Spleen (tissue), 11 donors: Measurements from ENCODE around the gene CCDC126. TPM values are rescaled to one million over a fixed set of nuclear protein-coding genes. Genes with fewer than 3 reads are reported as not detected.

ENCODE experiments used
- DNase-seq: peaks from one replicate; pipeline ENCODE4 v3.0.0-alpha.2; 2020
- H3K27ac ChIP-seq, 8 donors: fragments of 200-600 bp; sonication (generic) in 7 of 8; 1 replicate in 4 of 8; 2 replicates in 4 of 8; pipeline versions ENCODE4 v1.5.0 to v1.8.0; 2016 to 2021; ENCODE audit warnings: inconsistent platforms in 4 of 8, mild to moderate bottlenecking in 4 of 8, moderate library complexity in 1 of 8
- H3K27me3 ChIP-seq, 7 donors: fragments of 200-600 bp; sonication (generic) in 6 of 7; replicated peaks in 1 of 7; 1 replicate in 4 of 7; 2 replicates in 3 of 7; pipeline versions ENCODE4 v1.5.0 to v1.8.0; 2016 to 2021; ENCODE audit warnings: inconsistent platforms in 3 of 7, mild to moderate bottlenecking in 1 of 7
- H3K36me3 ChIP-seq, 6 donors: fragments of 200-600 bp; sonication (generic) in 5 of 6; 1 replicate in 4 of 6; 2 replicates in 2 of 6; pipeline versions ENCODE4 v1.5.0 to v1.8.0; 2016 to 2021; ENCODE audit warnings: inconsistent platforms in 2 of 6
- H3K4me1 ChIP-seq, 6 donors: fragments of 200-600 bp; sonication (generic) in 5 of 6; 1 replicate in 3 of 6; 2 replicates in 3 of 6; pipeline versions ENCODE4 v1.5.0 to v1.8.0; 2016 to 2021; ENCODE audit warnings: inconsistent platforms in 3 of 6
- H3K4me3 ChIP-seq, 8 donors: fragments of 200-600 bp; sonication (generic) in 7 of 8; 1 replicate in 4 of 8; 2 replicates in 4 of 8; pipeline versions ENCODE4 v1.5.0 to v1.8.0; 2016 to 2021; ENCODE audit warnings: inconsistent platforms in 4 of 8, mild to moderate bottlenecking in 4 of 8, moderate library complexity in 2 of 8
- H3K9me3 ChIP-seq, 8 donors: fragments of 200-600 bp; sonication (generic) in 7 of 8; 1 replicate in 4 of 8; 2 replicates in 4 of 8; pipeline versions ENCODE4 v1.5.0 to v1.8.0; 2016 to 2021; ENCODE audit warnings: inconsistent platforms in 4 of 8
- CTCF ChIP-seq, 11 experiments: fragments of 200-600 bp in 7 of 11; fragments of 450-650 bp in 4 of 11; sonication (generic) in 4 of 11; IDR thresholded peaks in 8 of 11; conservative IDR thresholded peaks in 3 of 11; 1 replicate in 7 of 11; 2 replicates in 4 of 11; pipeline versions ENCODE4 v1.4.0 to v1.8.0; 2016 to 2021; ENCODE audit warnings: antibody characterized with exemption in 11 of 11, inconsistent platforms in 4 of 11, mild to moderate bottlenecking in 1 of 11
- POLR2A ChIP-seq, 3 donors: fragments of 450-650 bp; IDR thresholded peaks; one replicate each; pipeline ENCODE4 v1.5.1; 2017; ENCODE audit warnings: antibody characterized with exemption in 3 of 3, mild to moderate bottlenecking in 1 of 3
- POLR2AphosphoS5 ChIP-seq, 3 donors: sonication (generic); formaldehyde crosslinking; IDR thresholded peaks; one replicate each; pipeline ENCODE4 v1.5.1; 2017; ENCODE audit warnings: antibody characterized with exemption in 3 of 3
- WGBS, 5 donors: extraction: QIAGEN DNeasy Blood & Tissue Kit in 3 of 5; methylation state at CpG; one replicate each; pipeline versions ENCODE4 v1.1.5 to v1.1.7; 2013 to 2018; 5-methylcytosine and 5-hydroxymethylcytosine counted together
- intact Hi-C: fragments of 100-400 bp; cut with DNase I; formaldehyde crosslinking; loops from one replicate; pipeline ENCODE4 v1.15.0; 2023; ENCODE audit warnings: low total_unique reads
- polyA plus RNA-seq, 3 donors: library from polyadenylated mRNA; stranded (reverse); fragments of 200-250 nt; gene quantifications; one replicate each; pipeline ENCODE4 v1.2.1, GENCODE V29; 2013
- total RNA-seq, 7 donors: library from RNA; depleted of rRNA in 3 of 7; stranded (reverse); fragments of >200 nt in 3 of 7; fragmentation: NEBNext Ultra II Directional in 4 of 7; extraction: Animal tissue kit (Norgen Biotek cat#: 25700) in 4 of 7; gene quantifications; one replicate each; pipeline versions ENCODE4 v1.1.0 to v1.2.1, GENCODE V29; 2016 to 2021
- donor health status: healthy with polysubstance abuse.
- donor health status: DM: no; HTN: no; CAD: no; lungs with moderate emphysema.
- donor health status: DM: no; HTN: no; CAD: no.
- donor health status: Bipolar disorder and iron deficiency.
- donor health status: healthy.
- donor health status: DM: no; HTN: no; CAD: no.
- donor health status: DM: yes; HTN: yes; CAD: no.

CCDC126 gene
- total and polyA plus RNA-seq, 10 donors: 3.2 to 25.6 (median 12.1) TPM

- intact Hi-C loops: no loop called here
- Histone ChIP-seq H3K36me3 (peaks cover 0 to 6% (median 0%) of the 10 kb centered on the region in 6 donors), H3K4me3 (no peak overlapping the region), H3K9me3 (no peaks in the 10 kb centered on the region), H3K27me3 (no peaks in the 10 kb centered on the region), H3K4me1 (no peaks in the 10 kb centered on the region), H3K27ac (no peak overlapping the region)
- 94 to 97% (median 96%) methylated on average over 1 of the region's 1 CpG for WGBS, 5 donors
- TF ChIP-seq POLR2AphosphoS5 (IDR thresholded peaks at IDR 0.05) (no peak), CTCF (IDR thresholded peaks at IDR 0.05 in 8 of 11, conservative IDR thresholded peaks at IDR 0.05 in 3 of 11) (no peak), POLR2A (IDR thresholded peaks at IDR 0.05) (no peak)
- DNase-seq: no peak
These were observed 48.6 kb downstream of the CCDC126 start for GRCh38 chr7:23645822-23646221.

GRCh38 chr7:23653942-23654341 lies 56.8 kb downstream of the CCDC126 start:
- no peaks in the 10 kb centered on the region for H3K27me3 ChIP-seq
- intact Hi-C loops: no loop called here
- WGBS, 5 donors: 82 to 95% (median 90%) methylated on average over 5 of the region's 5 CpGs
- DNase-seq: no peak
- H3K4me3 ChIP-seq: no peak overlapping the region
- no peaks in the 10 kb centered on the region for H3K4me1 ChIP-seq
- TF ChIP-seq POLR2A (IDR thresholded peaks at IDR 0.05): no peak
- no peak for TF ChIP-seq CTCF (IDR thresholded peaks at IDR 0.05 in 8 of 11, conservative IDR thresholded peaks at IDR 0.05 in 3 of 11)
- TF ChIP-seq POLR2AphosphoS5 (IDR thresholded peaks at IDR 0.05): no peak
- H3K27ac ChIP-seq: no peak overlapping the region
- peaks cover 4 to 59% (median 44%) of the 10 kb centered on the region in 8 donors for H3K9me3 ChIP-seq
- no peaks in the 10 kb centered on the region for H3K36me3 ChIP-seq

- no peak for TF ChIP-seq POLR2A (IDR thresholded peaks at IDR 0.05)
- intact Hi-C loops: no loop called here
- WGBS, 5 donors: 0 to 39% (median 0%) methylated on average over 1 of the region's 1 CpG
These were observed 57.3 kb downstream of the CCDC126 start for GRCh38 chr7:23654508-23654907.

GRCh38 chr7:23655433-23655832 lies 58.3 kb downstream of the CCDC126 start:
- no peak for DNase-seq
- 95 to 98% (median 97%) methylated on average over 22 of the region's 22 CpGs for WGBS, 5 donors
- TF ChIP-seq POLR2A (IDR thresholded peaks at IDR 0.05) (no peak), CTCF (IDR thresholded peaks at IDR 0.05 in 8 of 11, conservative IDR thresholded peaks at IDR 0.05 in 3 of 11) (no peak), POLR2AphosphoS5 (IDR thresholded peaks at IDR 0.05) (no peak)

More at GRCh38 chr7:23654508-23654907, 57.3 kb downstream of the CCDC126 start:
- Histone ChIP-seq H3K27me3 (no peaks in the 10 kb centered on the region), H3K4me3 (no peak overlapping the region), H3K36me3 (no peaks in the 10 kb centered on the region), H3K4me1 (no peaks in the 10 kb centered on the region), H3K27ac (no peak overlapping the region), H3K9me3 (peaks cover 5 to 64% (median 49%) of the 10 kb centered on the region in 8 donors)
- no peak for DNase-seq

More at GRCh38 chr7:23655433-23655832, 58.3 kb downstream of the CCDC126 start:
- H3K27me3 ChIP-seq: no peaks in the 10 kb centered on the region
- H3K4me3 ChIP-seq: no peak overlapping the region
- no peaks in the 10 kb centered on the region for H3K4me1 ChIP-seq
- H3K27ac ChIP-seq: no peak overlapping the region
- peaks cover 5 to 72% (median 53%) of the 10 kb centered on the region in 8 donors for H3K9me3 ChIP-seq
- intact Hi-C loops: no loop called here
- no peaks in the 10 kb centered on the region for H3K36me3 ChIP-seq
